ENCODE measurements around the gene WIPI1.

The WIPI1 gene

GRCh38 chr17:68457539-68458259 is 403 bp upstream of the WIPI1 start:
- Histone ChIP-seq H4K8ac (ENCODE audit: low read depth, low read length) (no peak overlapping the region), H3K9ac (ENCODE audit: low read depth, low read length, poor library complexity) (no peak overlapping the region), H3K27me3 (ENCODE audit: control insufficient read depth in 3 of 3, insufficient read depth in 3 of 3, low read depth in 1 of 3, low read length in 3 of 3) (peaks cover 0 to 9% (median 2%) of the 10 kb centered on the region in 3 experiments), H3K36me3 (replicated peaks in 1 of 2; ENCODE audit: control insufficient read depth in 2 of 2, insufficient read depth in 2 of 2, low read length in 2 of 2) (no peaks in the 10 kb centered on the region), H3K9me3 (replicated peaks in 1 of 2; ENCODE audit: control insufficient read depth in 2 of 2, insufficient read depth in 1 of 2, low read depth in 1 of 2, low read length in 2 of 2) (no peaks in the 10 kb centered on the region), H2BK15ac (ENCODE audit: low read length) (no peak overlapping the region), H2BK12ac (ENCODE audit: low read length) (no peak overlapping the region), H2BK120ac (ENCODE audit: low read depth, low read length) (no peak overlapping the region), H4K91ac (ENCODE audit: low read depth, low read length, poor library complexity) (no peak overlapping the region), H3K18ac (ENCODE audit: low read length) (no peak overlapping the region), H2AK5ac (ENCODE audit: low read depth, low read length) (no peak overlapping the region), H3K4me1 (ENCODE audit: control insufficient read depth in 2 of 2, insufficient read depth in 1 of 2, low read depth in 1 of 2, low read length in 2 of 2) (peaks cover 3 to 14% of the 10 kb centered on the region in 2 donors), H3K4ac (ENCODE audit: low read length) (no peak overlapping the region), H3K4me3 (ENCODE audit: low read length in 2 of 2) (peak overlapping the region; percentile 56 to 72), H3K14ac (ENCODE audit: low read length) (no peak overlapping the region), H3K23ac (ENCODE audit: low read depth, low read length, poor library complexity) (no peak overlapping the region), H2AFZ (ENCODE audit: low read length) (peak overlapping the region; percentile 83), H3K27ac (replicated peaks; ENCODE audit: low read length) (no peak overlapping the region), H3K4me2 (ENCODE audit: insufficient read depth, low read length, poor library complexity, severe bottlenecking) (peak overlapping the region; percentile 92), H2BK5ac (ENCODE audit: low read length) (no peak overlapping the region), H3K79me1 (ENCODE audit: low read depth, low read length) (no peaks in the 10 kb centered on the region)
- no CpG with 5 or more reads among the region's 54 CpGs for WGBS, 2 donors (ENCODE audit: extremely low coverage in 2 of 2, insufficient read length in 2 of 2, insufficient replicate concordance in 1 of 2)
- peak; percentile 98 for DNase-seq (ENCODE audit: low spot score)

GRCh38 chr17:68456339-68457167 is 743 bp downstream of the WIPI1 start:
- peak overlapping the region; percentile 77 for H3K23ac ChIP-seq (ENCODE audit: low read depth, low read length, poor library complexity)
- peak overlapping the region; percentile 56 for H2BK120ac ChIP-seq (ENCODE audit: low read depth, low read length)
- H3K9me3 ChIP-seq (replicated peaks in 1 of 2; ENCODE audit: control insufficient read depth in 2 of 2, insufficient read depth in 1 of 2, low read depth in 1 of 2, low read length in 2 of 2): no peaks in the 10 kb centered on the region
- peak overlapping the region; percentile 88 for H2AFZ ChIP-seq (ENCODE audit: low read length)
- no peak overlapping the region for H4K91ac ChIP-seq (ENCODE audit: low read depth, low read length, poor library complexity)
- no peak overlapping the region for H3K27ac ChIP-seq (replicated peaks; ENCODE audit: low read length)
- no peaks in the 10 kb centered on the region for H3K79me1 ChIP-seq (ENCODE audit: low read depth, low read length)
- peak; percentile 55 for DNase-seq (ENCODE audit: low spot score)
- peaks cover 0 to 9% (median 2%) of the 10 kb centered on the region in 3 experiments for H3K27me3 ChIP-seq (ENCODE audit: control insufficient read depth in 3 of 3, insufficient read depth in 3 of 3, low read depth in 1 of 3, low read length in 3 of 3)
- H3K18ac ChIP-seq (ENCODE audit: low read length): peak overlapping the region; percentile 70
- no peak overlapping the region for H2BK5ac ChIP-seq (ENCODE audit: low read length)
- peak overlapping the region; percentile 71 for H3K9ac ChIP-seq (ENCODE audit: low read depth, low read length, poor library complexity)
- no peak overlapping the region for H3K4ac ChIP-seq (ENCODE audit: low read length)
- peak overlapping the region; percentile 82 for H3K4me2 ChIP-seq (ENCODE audit: insufficient read depth, low read length, poor library complexity, severe bottlenecking)
- no CpG with 5 or more reads among the region's 23 CpGs for WGBS, 2 donors (ENCODE audit: extremely low coverage in 2 of 2, insufficient read length in 2 of 2, insufficient replicate concordance in 1 of 2)
- H3K36me3 ChIP-seq (replicated peaks in 1 of 2; ENCODE audit: control insufficient read depth in 2 of 2, insufficient read depth in 2 of 2, low read length in 2 of 2): no peaks in the 10 kb centered on the region
- H3K14ac ChIP-seq (ENCODE audit: low read length): peak overlapping the region; percentile 2
- no peak overlapping the region for H4K8ac ChIP-seq (ENCODE audit: low read depth, low read length)
- H2BK15ac ChIP-seq (ENCODE audit: low read length): no peak overlapping the region
- H3K4me3 ChIP-seq (ENCODE audit: low read length in 2 of 2): peak overlapping the region; percentile 72 to 90
- H2BK12ac ChIP-seq (ENCODE audit: low read length): no peak overlapping the region
- peaks cover 2 to 13% of the 10 kb centered on the region in 2 donors for H3K4me1 ChIP-seq (ENCODE audit: control insufficient read depth in 2 of 2, insufficient read depth in 1 of 2, low read depth in 1 of 2, low read length in 2 of 2)
- peak overlapping the region; percentile 33 for H2AK5ac ChIP-seq (ENCODE audit: low read depth, low read length)

DNA sequence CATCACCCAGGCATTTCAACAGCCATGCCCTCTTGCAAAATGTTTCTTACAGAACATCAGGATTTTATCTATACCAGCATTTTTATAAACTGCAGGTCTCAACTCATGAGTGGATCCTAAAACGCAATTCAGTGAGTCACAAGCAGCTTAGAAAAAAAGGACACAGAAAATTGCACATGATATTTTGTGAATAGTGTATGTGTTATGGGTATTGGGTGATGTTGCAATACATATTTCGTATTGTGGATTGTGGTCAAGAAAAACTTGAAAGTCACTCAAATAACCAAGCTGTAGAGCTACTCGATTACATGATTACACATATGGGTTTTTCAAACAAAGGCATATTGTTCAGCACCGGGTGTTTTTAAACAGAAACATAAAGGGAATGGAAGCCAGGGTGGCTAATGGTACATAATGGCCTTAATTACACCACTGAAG is 1.4 kb downstream of the WIPI1 start:
- Histone ChIP-seq H4K91ac (ENCODE audit: low read depth, low read length, poor library complexity) (no peak overlapping the region), H2BK5ac (ENCODE audit: low read length) (no peak overlapping the region), H3K4me2 (ENCODE audit: insufficient read depth, low read length, poor library complexity, severe bottlenecking) (peak overlapping the region; percentile 82), H3K4me1 (ENCODE audit: control insufficient read depth in 2 of 2, insufficient read depth in 1 of 2, low read depth in 1 of 2, low read length in 2 of 2) (peaks cover 2 to 9% of the 10 kb centered on the region in 2 donors), H3K36me3 (replicated peaks in 1 of 2; ENCODE audit: control insufficient read depth in 2 of 2, insufficient read depth in 2 of 2, low read length in 2 of 2) (no peaks in the 10 kb centered on the region), H3K4ac (ENCODE audit: low read length) (no peak overlapping the region), H3K14ac (ENCODE audit: low read length) (no peak overlapping the region), H2BK15ac (ENCODE audit: low read length) (no peak overlapping the region), H3K27me3 (ENCODE audit: control insufficient read depth in 3 of 3, insufficient read depth in 3 of 3, low read depth in 1 of 3, low read length in 3 of 3) (peaks cover 0 to 9% (median 2%) of the 10 kb centered on the region in 3 experiments), H2BK12ac (ENCODE audit: low read length) (no peak overlapping the region), H2BK120ac (ENCODE audit: low read depth, low read length) (no peak overlapping the region), H3K9ac (ENCODE audit: low read depth, low read length, poor library complexity) (no peak overlapping the region), H4K8ac (ENCODE audit: low read depth, low read length) (no peak overlapping the region), H3K23ac (ENCODE audit: low read depth, low read length, poor library complexity) (no peak overlapping the region), H3K27ac (replicated peaks; ENCODE audit: low read length) (no peak overlapping the region), H2AK5ac (ENCODE audit: low read depth, low read length) (no peak overlapping the region), H3K9me3 (replicated peaks in 1 of 2; ENCODE audit: control insufficient read depth in 2 of 2, insufficient read depth in 1 of 2, low read depth in 1 of 2, low read length in 2 of 2) (no peaks in the 10 kb centered on the region), H2AFZ (ENCODE audit: low read length) (peak overlapping the region; percentile 88), H3K18ac (ENCODE audit: low read length) (no peak overlapping the region), H3K4me3 (ENCODE audit: low read length in 2 of 2) (peak overlapping the region; percentile 72 to 90), H3K79me1 (ENCODE audit: low read depth, low read length) (no peaks in the 10 kb centered on the region)
- no peak for DNase-seq (ENCODE audit: low spot score)
- 100% methylated on average over 1 of the region's 4 CpGs; no CpG with 5 or more reads in 1 of the 2 donors for WGBS, 2 donors (ENCODE audit: extremely low coverage in 2 of 2, insufficient read length in 2 of 2, insufficient replicate concordance in 1 of 2)

All from neuronal stem cell (in vitro differentiated cells).